GM12891 (cell line): Measurements from ENCODE around the gene IQCK.

Experiments
- PAX5 ChIP-seq: IDR thresholded peaks from 2 replicates; pipeline ENCODE4 v1.6.1; 2011; ENCODE audit warnings: low read length, moderate library complexity, mild to moderate bottlenecking; ENCODE audit not compliant: insufficient read depth, severe bottlenecking
- POLR2A ChIP-seq: IDR thresholded peaks from 2 replicates; pipeline ENCODE4 v1.6.1; 2011; ENCODE audit warnings: low read depth, low read length, control low read depth
- POLR2AphosphoS5 ChIP-seq: IDR thresholded peaks from 2 replicates; pipeline ENCODE4 v1.6.1; 2011; ENCODE audit warnings: low read depth, low read length, control low read depth
- TAF1 ChIP-seq: IDR thresholded peaks from 2 replicates; pipeline ENCODE4 v1.6.1; 2011; ENCODE audit warnings: low read depth, low read length, control low read depth

DNA sequence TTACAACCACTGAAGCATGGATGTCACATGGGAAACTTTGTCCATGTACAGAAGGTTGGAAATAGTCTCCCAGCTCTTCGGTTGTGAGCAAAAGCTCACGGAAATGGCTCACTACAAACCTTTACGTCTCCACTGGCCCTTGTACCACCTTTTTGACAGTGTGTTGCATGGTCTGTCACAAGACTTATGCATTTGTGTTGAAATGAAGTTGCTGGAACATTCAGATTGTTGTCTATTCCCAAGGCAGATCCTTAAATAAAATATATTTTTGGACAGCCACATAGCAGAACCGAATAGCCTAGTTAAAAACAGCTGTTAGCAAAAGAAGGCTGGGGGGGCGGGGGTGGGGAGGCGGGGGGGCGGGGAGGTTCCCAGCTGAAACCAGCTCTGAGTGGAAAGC, 39.3 kb upstream of the IQCK start:
- TF ChIP-seq POLR2A = no peak
- no peak for TF ChIP-seq POLR2AphosphoS5
- TF ChIP-seq PAX5 = no peak
- TF ChIP-seq TAF1 = no peak
